RKO (cell line): Measurements from ENCODE around the gene PHPT1.
A peak's percentile ranks its signal among the peaks of the same experiment; 100 is the strongest.

Source experiments
- DNase-seq: peaks from one replicate; pipeline ENCODE4 v3.0.0-alpha.2; 2016; ENCODE audit warnings: low spot score

Gene PHPT1

GRCh38 chr9:136848393-136849037 is 694 bp upstream of the PHPT1 start:
- DNase-seq, result peak; percentile 71

GRCh38 chr9:136849960-136850865 is 1.0 kb downstream of the PHPT1 start:
- DNase-seq, result no peak

DNA sequence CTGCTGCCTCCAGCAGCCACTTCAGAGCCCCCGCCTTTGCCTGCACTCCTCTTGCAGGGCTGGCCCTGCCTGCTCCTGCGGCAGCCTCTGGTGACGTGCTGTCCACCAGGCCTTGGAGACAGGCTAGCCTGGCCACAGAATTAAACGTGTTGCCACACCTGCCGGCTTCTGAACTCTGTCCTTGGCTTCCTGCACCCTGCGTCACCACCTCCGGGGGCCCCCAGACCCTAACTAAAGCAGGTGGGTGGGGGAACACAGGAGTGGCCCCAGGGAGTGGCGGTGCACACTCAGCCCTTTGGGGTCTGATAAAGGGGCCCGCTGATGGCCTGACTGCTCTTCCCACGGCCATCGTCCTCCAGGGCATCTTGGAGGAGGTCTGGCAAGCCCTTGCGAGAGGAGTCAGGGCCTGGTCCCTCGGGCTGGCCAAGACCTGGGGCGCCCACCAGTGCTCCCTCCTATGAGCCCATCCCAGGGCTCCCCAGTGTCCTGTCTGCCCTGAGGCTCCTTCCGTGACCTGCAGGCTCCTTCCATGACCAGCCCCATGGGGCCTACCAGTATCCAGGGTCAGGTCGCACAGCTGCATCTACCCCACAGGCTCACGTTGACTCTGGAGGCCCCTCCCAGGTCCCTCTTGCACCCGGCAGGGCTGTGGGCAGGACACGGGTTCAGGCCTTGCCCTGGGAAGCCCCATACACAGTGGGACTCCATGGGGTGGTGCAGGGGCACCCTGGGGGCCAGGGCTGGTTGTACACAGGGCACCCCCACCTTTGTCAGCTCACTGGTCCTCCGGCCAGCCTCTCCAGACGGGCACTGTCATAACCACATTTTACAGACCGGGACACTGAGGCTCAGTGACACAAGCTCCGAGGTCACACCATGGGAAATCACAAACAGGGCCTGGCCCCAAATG is 1.9 kb downstream of the PHPT1 start:
- no peak for DNase-seq

DNA sequence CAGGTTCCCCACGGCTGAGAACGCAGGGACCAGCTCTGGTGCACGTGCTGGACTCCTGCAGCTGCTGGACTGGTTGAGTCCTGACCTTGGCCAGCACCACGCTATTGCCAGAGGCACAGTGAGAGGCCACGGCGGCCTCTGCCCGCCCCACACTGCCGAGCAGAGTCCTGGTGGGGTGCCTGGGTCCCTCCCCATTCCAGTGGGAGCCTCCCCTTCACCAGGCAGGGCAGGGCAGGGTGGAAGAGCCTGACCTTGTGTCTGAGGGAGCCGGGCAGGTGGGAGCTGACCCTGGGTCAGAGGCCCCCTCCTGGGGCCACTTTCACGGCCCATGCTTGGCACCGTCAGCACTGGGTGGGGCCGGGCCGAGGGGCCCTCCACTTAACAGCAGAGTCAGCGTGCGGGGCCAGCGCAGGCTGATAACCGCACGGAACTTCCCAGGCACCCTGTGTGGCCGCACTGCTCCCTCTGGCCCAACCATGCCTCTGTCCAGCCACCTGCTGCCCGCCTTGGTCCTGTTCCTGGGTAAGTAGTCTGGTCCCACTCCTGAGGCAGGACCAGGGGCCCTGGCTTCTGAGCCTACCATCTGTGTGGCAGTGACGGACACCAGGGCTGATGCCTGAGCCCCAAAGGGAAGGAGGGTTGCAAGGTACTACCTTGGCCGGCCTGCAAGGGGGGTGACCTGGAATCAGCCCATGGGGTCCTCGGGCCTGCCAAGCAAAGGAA is 2.9 kb downstream of the PHPT1 start, which contains the start of gene MAMDC4:
MAMDC4 (plus strand) TSS at position 406 of the 723 bp plus-strand sequence; CDS start at position 477, 71 bp downstream.
- no peak for DNase-seq

GRCh38 chr9:136852664-136853595 is 3.7 kb downstream of the PHPT1 start:
- no peak for DNase-seq

GRCh38 chr9:136853596-136854112 is 4.4 kb downstream of the PHPT1 start:
- DNase-seq, result no peak

DNA sequence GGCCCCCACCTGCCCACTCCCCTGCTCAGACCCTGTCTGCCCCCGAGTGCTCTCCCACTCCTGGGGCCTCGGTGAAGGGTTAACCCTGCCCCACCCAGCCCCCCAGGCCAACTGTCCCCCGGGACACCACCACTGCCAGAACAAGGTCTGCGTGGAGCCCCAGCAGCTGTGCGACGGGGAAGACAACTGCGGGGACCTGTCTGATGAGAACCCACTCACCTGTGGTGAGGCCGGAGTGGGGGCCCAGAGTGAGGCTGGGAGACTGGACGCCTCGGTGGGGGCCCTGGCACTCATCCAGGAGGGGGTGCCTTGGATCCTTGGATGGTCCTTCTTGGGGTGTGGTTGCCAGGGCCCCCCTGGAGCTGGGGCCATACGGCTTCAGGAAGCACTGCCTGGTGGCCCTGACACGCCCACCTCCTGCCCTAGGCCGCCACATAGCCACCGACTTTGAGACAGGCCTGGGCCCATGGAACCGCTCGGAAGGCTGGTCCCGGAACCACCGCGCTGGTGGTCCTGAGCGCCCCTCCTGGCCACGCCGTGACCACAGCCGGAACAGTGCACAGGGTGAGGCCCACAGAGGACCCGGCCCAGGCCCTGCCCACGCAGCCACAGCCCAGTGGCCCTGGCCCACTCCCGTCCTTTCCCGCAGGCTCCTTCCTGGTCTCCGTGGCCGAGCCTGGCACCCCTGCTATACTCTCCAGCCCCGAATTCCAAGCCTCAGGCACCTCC is 5.1 kb downstream of the PHPT1 start:
- DNase-seq, result no peak

- no peak for DNase-seq
Measured at GRCh38 chr9:136854842-136855460, 5.7 kb downstream of the PHPT1 start.

DNA sequence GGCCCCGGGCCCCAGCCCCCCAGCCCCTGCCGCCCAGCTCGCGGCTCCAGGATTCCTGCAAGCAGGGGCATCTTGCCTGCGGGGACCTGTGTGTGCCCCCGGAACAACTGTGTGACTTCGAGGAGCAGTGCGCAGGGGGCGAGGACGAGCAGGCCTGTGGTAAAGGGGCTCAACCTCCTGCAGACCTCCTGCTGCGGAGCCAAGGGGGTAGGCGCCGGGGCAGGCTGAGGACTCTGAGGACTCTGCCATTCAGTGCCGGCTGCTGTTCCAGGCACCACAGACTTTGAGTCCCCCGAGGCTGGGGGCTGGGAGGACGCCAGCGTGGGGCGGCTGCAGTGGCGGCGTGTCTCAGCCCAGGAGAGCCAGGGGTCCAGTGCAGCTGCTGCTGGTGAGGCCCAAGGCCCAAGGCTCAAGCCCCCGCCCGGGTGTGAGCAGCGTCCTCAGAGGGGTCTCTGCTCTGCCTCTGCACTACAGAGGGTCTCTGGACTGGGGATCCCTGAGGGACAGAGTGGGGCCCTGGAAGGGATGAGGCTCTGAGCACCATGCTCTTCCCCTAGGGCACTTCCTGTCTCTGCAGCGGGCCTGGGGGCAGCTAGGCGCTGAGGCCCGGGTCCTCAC is 6.4 kb downstream of the PHPT1 start:
- no peak for DNase-seq

GRCh38 chr9:136856079-136856476 is 6.9 kb downstream of the PHPT1 start:
- DNase-seq, result no peak

DNA sequence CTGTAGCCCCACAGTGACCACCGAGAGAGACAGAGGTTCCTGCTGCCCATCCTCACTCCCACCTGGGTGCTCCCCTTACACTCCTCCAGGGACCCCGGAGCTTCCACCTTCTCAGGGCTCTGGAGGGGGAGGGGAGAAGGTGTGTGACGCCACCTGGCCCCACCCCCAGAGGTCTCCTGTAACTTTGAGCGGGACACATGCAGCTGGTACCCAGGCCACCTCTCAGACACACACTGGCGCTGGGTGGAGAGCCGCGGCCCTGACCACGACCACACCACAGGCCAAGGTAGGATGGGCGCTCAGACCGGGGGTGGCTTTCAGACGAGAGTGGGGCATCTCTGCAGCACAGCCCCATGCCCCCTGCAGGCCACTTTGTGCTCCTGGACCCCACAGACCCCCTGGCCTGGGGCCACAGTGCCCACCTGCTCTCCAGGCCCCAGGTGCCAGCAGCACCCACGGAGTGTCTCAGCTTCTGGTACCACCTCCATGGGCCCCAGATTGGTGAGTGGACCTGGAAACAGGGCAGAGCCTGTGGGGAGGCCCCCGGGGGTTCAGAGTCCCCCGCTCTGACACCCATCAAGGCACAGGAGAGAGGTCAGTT is 7.4 kb downstream of the PHPT1 start:
- no peak for DNase-seq

- no peak for DNase-seq
Measured at GRCh38 chr9:136857166-136857565, 8.0 kb downstream of the PHPT1 start.

GRCh38 chr9:136857581-136858412 is 8.6 kb downstream of the PHPT1 start:
- DNase-seq, result no peak

GRCh38 chr9:136858452-136858843 is 9.2 kb downstream of the PHPT1 start:
- no peak for DNase-seq

DNA sequence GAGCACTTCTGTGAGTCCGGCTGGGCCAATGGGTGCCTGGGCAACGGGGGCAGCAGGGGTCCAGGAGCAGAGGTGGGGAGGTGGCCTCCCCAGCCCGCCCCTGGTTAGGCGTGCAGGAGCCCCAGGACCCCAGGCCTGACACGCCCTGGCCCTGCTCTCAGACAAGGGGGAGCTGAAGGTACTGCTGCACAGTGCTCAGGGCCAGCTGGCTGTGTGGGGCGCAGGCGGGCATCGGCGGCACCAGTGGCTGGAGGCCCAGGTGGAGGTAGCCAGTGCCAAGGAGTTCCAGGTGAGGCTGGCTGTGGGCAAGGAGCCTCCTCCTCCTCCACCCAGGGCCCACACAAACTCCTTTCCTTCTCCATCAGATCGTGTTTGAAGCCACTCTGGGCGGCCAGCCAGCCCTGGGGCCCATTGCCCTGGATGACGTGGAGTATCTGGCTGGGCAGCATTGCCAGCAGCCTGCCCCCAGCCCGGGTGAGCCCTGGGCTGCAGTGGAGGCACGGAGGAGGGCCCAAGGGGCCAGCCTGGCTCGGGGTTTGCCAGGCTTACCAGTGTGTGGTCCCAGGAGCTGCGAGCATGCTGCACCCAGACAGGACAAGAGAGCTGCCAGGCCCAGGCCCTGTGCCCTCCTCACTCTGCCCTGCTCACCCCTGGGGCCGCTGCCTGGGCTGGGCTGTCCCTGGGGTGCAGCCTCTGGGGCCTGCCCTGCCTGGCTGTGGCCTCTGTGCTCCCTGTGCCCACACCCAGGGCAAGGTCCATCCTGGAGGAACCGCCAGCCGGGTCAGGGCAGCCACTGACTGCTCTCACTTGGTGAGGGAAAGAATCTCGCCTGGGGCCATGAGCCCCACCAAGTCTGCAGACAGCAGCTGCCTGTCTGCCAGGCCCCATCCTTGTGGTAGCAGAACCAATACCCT is 9.9 kb downstream of the PHPT1 start:
- DNase-seq, result no peak

- no peak for DNase-seq
Measured at GRCh38 chr9:136860529-136860928, 11.3 kb downstream of the PHPT1 start.
